Measurements from ENCODE around the gene MFSD2A.
"Not testable (repeated sequence)": the region's sequence is repeated elsewhere in the genome, so short reads cannot be mapped to it uniquely, and the experiment has no call there.

Gene MFSD2A

GRCh38 chr1:39954870-39955546 lies at the start of gene MFSD2A:
TSS of gene MFSD2A (plus strand) at chr1:39955145. CDS start at chr1:39955293, 148 bp downstream.
- peak; percentile 56 to 90 (median 79) for DNase-seq (ENCODE audit: low read depth in 3 of 3, low spot score in 1 of 3)

GRCh38 chr1:39905172-39905571 lies 49.8 kb upstream of the MFSD2A start:
- DNase-seq (ENCODE audit: low read depth in 3 of 3, low spot score in 1 of 3) = no peak

DNA sequence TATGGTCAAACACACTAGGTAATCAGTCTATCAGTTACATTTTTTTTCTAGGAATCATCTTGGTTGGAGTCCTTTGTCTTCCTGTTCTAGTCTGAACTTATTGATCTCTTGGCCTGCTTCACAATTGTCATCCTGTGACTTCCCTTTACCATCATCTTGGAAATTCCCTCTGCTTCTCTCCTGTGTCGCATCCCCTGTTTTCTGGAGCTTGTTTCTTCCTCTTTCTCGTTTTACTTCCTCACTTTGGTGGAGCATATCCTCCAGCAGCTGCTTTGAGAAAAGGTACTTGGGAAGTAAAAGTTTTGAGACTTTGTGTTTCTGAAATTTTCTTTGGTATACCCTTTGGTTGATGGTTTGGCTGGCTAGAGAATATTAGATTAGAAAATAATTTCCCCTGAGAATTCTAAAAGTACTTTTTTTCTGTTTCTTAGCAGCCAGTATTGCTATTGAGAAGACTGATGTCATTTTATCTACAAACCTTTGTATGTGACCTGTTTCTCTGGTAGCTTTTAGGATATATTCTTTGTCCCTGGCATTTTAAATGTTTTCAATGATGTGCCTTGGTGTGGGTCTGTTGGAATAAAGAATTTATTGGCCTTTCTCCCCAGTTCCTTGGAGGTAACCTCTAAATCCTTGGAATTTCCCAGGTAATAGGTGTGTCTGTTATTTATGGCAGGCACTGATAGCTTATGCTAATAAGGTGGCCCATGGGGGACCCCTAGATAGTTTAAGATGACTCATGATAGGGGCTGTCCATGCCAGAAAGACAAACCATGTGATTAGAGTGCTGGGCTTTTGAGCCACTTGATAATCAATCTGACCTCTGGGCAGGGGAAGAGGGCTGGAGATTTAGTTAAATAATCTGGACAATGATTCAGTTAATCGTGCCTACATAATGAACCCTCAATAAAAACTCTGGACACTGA lies 47.2 kb upstream of the MFSD2A start:
- DNase-seq (ENCODE audit: low read depth in 3 of 3, low spot score in 1 of 3) = no peak

GRCh38 chr1:39908534-39908933 lies 46.4 kb upstream of the MFSD2A start:
- DNase-seq (ENCODE audit: low read depth in 3 of 3, low spot score in 1 of 3) = no peak

GRCh38 chr1:39910263-39910662 lies 44.7 kb upstream of the MFSD2A start:
- no peak for DNase-seq (ENCODE audit: low read depth in 3 of 3, low spot score in 1 of 3)

GRCh38 chr1:39913136-39913535 lies 41.8 kb upstream of the MFSD2A start:
- not testable (repeated sequence) for DNase-seq (ENCODE audit: low read depth in 3 of 3, low spot score in 1 of 3)

DNA sequence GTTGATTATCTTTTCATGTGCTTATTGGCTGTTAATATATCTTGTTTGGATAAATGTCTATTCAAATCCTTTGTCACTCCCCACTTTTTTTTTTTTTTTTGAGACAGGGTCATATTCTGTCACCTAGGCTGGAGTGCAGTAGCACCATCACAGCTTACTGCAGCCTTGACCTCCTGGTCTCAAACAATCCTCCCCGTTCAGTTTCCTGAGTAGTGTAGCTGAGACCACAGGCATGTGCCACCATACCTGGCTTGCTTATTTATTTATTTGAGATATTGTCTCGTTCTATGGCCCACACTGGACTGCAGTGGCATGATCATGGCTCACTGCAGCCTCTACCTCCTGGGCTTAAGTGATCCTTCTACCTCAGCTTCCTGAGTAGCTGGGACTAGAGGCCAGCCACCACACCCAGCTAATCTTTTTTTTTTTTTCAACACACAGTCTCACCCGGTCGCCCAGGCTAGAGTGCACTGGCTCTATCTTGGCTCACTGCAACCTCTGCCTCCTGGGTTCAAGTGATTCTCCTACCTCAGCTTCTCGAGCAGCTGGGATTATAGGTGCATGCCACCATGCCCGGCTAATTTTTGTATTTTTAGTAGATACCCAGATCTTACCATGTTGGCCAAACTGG lies 39.3 kb upstream of the MFSD2A start:
- no peak for DNase-seq (ENCODE audit: low read depth in 3 of 3, low spot score in 1 of 3)

- DNase-seq (ENCODE audit: low read depth in 3 of 3, low spot score in 1 of 3) = no peak
Measured at GRCh38 chr1:39917825-39918224, 37.1 kb upstream of the MFSD2A start.

- peak in 2 of 3 donors; percentile 10 to 18 for DNase-seq (ENCODE audit: low read depth in 3 of 3, low spot score in 1 of 3)
Measured at GRCh38 chr1:39919545-39919944, 35.4 kb upstream of the MFSD2A start.

DNA sequence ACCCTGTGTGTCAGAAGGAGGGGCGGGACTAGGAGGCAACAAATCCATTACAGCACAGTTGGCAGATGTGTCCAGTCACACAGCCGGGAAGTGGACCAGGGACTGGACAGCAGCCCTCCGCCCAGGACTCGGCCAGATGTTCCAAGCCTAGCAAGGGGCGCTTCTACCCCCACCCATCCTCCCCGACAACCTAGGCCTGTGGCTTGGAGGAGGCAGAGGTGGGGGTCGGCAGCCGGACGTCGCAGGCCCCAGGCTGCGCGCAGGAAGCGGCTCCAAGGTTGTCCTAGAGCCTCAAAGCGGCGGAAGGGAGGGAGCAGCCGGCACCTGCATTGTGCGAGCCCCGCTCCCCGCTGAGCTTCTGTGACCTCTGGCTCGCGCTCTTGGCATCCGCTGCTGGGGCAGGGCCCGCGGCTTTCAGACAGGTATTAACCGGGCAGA lies 32.7 kb upstream of the MFSD2A start:
- DNase-seq (ENCODE audit: low read depth in 3 of 3, low spot score in 1 of 3) = no peak

DNA sequence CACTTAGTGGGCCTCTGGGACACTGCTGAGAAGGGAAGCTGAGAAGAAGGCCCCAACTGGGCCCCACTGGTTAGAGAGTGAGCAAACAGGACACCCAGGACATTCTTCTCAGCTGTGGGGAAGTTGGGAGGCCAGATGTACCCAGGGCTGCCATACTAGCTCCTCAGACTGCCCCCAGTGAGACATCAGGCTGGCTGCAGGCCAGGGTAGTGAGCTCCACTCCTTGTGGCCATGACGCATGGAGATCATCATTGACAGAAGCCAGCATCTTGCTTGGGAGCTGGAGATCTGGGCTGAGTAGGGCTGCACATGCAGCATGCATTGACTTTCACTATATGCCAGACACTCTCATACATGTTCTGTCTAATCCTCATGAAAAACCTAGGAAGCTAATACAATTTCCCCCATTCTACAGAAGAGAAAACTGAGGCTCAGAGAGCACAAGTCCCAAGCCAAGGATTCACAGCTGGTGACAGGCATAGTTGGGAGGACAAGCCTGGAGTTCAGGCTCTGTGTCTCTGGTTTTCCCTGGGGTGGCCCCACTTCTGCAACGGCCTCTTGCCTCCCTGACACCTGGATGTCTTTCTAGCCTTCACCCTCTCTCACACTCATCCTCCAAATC lies 29.1 kb upstream of the MFSD2A start:
- no peak for DNase-seq (ENCODE audit: low read depth in 3 of 3, low spot score in 1 of 3)

- DNase-seq (ENCODE audit: low read depth in 3 of 3, low spot score in 1 of 3) = no peak
Measured at GRCh38 chr1:39926343-39926793, 28.6 kb upstream of the MFSD2A start.

GRCh38 chr1:39926820-39927219 lies 28.1 kb upstream of the MFSD2A start:
- no peak for DNase-seq (ENCODE audit: low read depth in 3 of 3, low spot score in 1 of 3)

GRCh38 chr1:39927538-39927937 lies 27.4 kb upstream of the MFSD2A start:
- DNase-seq (ENCODE audit: low read depth in 3 of 3, low spot score in 1 of 3) = no peak

DNA sequence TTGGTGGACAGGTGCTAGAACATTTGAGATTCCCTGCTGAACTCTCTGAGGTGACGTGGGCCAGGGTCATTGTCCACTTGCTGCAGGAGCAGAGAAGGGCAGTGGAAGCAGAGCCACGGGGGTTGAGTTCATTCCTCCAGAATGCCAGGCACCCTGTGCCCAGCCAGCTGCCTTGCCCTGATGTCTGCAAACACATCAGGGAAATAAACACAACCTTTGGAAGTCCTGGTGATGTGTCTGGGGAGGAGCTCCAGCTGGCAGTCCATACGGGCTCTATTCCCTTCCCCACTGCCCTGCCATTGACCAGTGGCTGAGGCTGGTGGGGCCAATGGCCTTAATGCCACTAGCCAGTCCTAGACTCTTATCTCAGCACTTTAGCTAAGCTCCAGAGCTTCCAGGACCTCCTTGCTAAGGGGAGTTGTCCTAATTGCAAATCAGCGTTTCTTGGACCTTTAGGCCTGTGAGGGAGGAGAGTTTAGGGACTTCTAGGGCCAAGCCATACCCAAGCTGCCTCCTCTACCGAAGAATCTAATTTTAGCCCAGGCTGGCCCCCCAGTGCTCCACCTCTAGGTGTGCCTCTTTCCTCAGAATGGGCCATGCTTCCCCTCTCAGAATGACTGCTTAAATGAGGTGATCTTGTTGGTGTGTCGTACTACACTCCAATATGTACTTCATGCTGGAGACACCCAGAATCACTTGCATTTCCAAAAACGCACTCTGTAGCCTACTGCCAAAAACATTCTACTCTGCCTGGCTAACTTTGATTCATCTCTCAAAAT lies 25.9 kb upstream of the MFSD2A start:
- no peak for DNase-seq (ENCODE audit: low read depth in 3 of 3, low spot score in 1 of 3)

- DNase-seq (ENCODE audit: low read depth in 3 of 3, low spot score in 1 of 3) = no peak
Measured at GRCh38 chr1:39933956-39934941, 20.7 kb upstream of the MFSD2A start.

DNA sequence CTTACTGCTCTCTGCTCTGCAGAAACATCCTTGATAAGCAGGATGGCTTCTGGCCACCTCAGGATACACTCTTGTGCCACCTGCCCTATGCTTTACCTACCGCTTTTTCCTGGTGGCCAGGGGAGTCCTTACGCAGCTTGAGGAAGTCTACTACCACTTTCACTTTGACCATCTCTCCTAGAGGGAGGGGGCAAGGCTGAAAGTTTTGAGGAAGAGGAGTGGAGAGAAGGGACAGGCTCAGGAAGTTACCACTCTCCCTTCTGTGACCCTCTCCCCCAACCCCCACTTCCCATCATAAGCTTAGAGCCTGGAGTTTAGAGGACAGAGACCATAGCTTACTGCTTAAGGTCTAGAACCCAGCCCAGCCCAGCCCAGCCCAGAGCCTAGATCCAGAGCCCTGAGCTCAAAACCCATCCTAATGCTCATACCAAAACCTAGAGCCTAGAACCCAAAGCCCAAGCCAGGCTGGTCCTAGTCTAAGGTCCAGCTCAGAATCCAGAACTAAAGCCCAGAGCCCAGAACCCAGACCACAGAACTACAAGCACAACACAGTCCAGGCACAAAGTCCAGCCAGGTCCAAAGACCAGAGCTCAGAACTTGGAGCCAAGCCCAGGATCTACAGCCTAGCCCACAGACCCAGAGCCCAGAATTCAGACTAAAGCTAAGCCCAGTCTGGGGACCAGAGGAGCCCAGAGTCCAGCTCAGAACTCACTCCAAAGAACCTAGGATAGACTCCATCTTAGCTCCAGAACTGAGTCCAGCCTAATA lies 18.0 kb upstream of the MFSD2A start:
- no peak for DNase-seq (ENCODE audit: low read depth in 3 of 3, low spot score in 1 of 3)

DNA sequence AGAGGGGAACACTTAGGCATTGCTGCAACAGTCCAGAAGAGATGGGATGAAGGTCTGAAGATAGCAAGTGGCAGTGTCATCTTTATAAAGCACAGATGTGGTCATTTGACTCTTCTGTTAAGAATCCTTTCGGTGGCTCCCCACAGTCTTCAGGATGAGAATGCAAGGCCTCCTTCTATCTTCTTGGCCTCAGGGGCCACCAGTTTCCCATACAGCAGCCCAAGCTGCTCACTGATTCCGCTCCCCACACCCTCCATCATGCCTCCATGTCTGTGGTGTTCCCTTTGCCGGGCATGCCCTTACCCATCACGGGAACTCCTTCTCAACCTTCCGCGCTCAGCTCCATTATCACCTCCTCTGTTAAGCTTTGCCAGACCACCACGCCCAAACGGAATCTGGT lies 16.1 kb upstream of the MFSD2A start:
- DNase-seq (ENCODE audit: low read depth in 3 of 3, low spot score in 1 of 3) = no peak

DNA sequence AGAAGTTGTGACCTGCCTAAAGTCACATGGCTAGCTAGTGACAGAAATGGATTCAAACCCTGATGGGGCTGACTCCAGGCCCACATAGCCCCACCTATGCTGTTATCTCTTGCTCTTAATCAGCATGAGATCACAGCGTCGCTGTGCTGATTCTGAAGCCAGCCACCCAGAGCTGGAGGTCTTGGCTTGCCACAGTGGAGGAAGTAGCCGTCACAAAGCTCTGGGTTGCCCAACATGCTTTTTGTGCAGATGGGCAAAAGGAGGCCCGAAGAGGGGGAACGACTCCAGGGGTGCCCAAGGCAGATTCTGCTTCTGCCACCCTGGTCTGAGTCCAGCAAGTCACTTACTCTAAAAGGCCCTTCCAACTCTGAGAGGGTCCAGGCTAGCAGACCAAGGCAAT lies 14.7 kb upstream of the MFSD2A start:
- DNase-seq (ENCODE audit: low read depth in 3 of 3, low spot score in 1 of 3) = no peak

Measured in stimulated activated CD4-positive, alpha-beta T cell treated with anti-CD3 and anti-CD28 coated beads, TNF-alpha, amount 100 ng/mL, for 1 hour (primary cell).